GM18505 (cell line): ENCODE data around the gene RFC5.

Source experiments
- ATAC-seq: cut with Tn5 transposase; IDR thresholded peaks from one replicate; pipeline ENCODE4 v1.9.1; 2021; ENCODE audit not compliant: unreplicated experiment
- POLR2A ChIP-seq: IDR thresholded peaks from 4 replicates; pipeline ENCODE4 v1.6.1; 2011; ENCODE audit warnings: borderline replicate concordance; ENCODE audit not compliant: insufficient read depth, insufficient read length; ENCODE audit errors: extremely low read depth

Gene RFC5

GRCh38 chr12:118046430-118046829 lies 29.9 kb downstream of the RFC5 start:
- no peak for ATAC-seq
- no peak for TF ChIP-seq POLR2A

- no peak for TF ChIP-seq POLR2A
- no peak for ATAC-seq
Measured at GRCh38 chr12:118050972-118051910, 34.7 kb downstream of the RFC5 start.

- no peak for TF ChIP-seq POLR2A
- no peak for ATAC-seq
Measured at GRCh38 chr12:118052324-118053070, 36.0 kb downstream of the RFC5 start.

GRCh38 chr12:118053071-118053985 lies 36.8 kb downstream of the RFC5 start:
- no peak for ATAC-seq
- TF ChIP-seq POLR2A: no peak

GRCh38 chr12:118055144-118055557 lies 38.6 kb downstream of the RFC5 start:
- ATAC-seq: peak; percentile 59
- TF ChIP-seq POLR2A: no peak

GRCh38 chr12:118055865-118056773 lies 39.6 kb downstream of the RFC5 start:
- no peak for ATAC-seq
- TF ChIP-seq POLR2A: no peak

- no peak for ATAC-seq
- no peak for TF ChIP-seq POLR2A
Measured at GRCh38 chr12:118058227-118058626, 41.7 kb downstream of the RFC5 start.

GRCh38 chr12:118058881-118059280 lies 42.4 kb downstream of the RFC5 start:
- ATAC-seq: no peak
- TF ChIP-seq POLR2A: no peak

- no peak for TF ChIP-seq POLR2A
- ATAC-seq: no peak
Measured at GRCh38 chr12:118059341-118060191, 43.1 kb downstream of the RFC5 start.

- no peak for TF ChIP-seq POLR2A
- peak; percentile 27 for ATAC-seq
Measured at GRCh38 chr12:118060301-118061010, 44.0 kb downstream of the RFC5 start.
